ENCODE measurements around the gene CFAP210.

CFAP210 gene, protein sequence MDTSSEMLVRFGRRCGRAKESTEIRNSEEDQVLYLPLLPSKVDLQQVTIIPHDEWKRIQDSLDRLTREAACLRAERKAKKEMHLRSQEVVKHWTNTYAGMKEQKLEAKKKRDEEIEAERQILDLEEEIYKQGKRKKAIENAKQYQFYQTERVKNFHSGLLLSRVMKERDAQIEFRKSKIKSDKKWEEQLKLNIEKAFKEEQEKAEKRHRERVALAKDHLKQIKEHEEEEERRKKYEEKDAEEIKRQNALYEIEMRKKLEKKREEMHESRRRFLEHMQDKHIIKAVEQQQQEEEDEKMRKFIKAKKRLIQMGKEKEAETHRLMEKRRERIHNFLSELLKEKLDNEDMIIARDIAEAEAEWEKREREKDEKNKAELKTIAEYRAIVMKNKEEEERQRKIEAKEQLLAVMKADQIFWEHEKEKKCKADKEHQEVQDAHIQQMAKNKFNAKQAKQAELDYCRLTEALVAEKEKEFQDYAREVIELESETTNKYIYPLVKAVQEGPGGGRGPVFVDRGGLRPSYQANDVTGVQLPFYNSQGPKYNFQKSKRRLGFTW

DNA sequence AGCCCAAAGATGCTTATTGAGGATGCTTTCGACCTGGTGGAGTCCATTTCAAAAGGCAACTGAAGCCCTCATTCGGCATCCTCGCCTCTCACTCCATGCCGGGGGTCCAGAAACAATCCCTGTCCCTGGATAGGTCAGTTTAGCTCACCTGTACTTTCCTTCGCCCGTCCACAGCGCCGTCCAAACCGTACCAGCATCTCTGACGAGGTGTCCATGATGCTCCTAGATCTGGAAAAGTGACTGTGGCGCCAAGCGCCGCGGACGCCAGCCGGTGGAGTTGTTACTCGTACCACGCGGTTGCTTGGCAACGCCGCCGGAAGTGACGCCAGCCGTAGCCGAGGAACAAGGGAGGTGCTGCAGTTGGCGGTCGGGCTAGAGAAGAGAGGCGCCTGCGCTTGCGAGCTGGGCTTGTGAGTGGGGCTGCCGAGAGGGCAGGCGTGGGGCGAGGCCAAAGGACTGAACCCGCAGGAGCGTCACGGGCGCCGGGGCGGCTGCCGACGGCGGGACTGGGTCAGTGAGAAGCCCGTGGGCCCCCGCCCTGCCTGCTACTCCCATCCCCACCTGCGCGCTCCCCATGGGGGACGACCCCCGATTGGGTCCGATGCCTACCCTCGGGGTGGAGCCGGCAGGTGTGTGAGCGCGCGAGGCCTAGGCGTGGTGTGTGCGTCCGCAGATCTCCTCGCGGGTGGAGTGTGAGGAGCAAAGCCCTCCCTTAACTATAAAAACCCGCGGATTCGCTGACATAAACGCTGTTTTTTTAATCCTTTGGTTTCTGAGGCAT is at the start of gene CFAP210, which contains the start of gene PHOSPHO2:
TSS of gene CFAP210 (minus strand) at position 293 of the 781 bp plus-strand sequence. CDS start at position 215, 78 bp downstream.
TSS of gene PHOSPHO2 (plus strand) at position 357 of the 781 bp plus-strand sequence. CDS start 6,503 bp downstream, outside the sequence.
- DNase-seq (ENCODE audit: low spot score) = peak; percentile 98

DNA sequence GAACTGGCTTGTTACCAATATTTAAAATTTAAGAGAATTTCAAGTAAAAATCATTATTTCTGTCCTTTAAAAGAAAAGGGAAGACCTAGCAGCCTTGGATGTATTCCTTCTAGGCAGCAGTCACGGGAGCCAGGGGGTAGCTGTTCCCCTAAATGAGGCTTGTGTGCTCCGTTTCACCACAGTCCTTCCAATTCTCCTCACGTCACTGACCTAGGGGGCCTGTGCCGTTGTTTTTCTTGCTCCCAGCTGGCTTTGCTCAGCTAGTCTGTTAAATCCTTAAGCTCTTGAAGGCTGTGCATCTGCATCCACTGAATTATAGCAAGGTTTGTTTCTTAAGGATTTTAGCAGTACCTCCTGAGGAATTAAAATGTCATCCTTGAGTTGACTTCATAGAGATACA is 49.3 kb upstream of the CFAP210 start:
- no peak for DNase-seq (ENCODE audit: low spot score)

DNA sequence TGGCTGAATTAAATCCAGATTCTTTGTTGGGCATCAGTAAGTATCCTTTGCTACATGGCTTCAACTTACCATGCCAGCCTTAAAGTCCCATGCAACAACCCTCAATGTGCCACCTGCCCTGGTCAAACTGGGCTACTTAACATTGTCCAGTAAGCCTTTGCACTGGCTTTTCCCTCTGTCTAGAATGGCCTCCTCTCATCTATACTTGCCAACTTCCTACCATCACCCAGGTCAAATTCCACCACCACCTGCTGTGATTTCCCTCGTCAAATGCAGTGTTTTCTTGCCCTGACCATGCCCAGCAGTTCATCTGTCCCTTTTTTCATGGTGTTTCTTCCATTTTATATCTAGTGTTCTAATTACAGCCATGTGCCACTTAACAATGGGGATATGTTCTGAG is 45.1 kb upstream of the CFAP210 start:
- no peak for DNase-seq (ENCODE audit: low spot score)

GRCh38 chr2:169738566-169739229 is 44.5 kb upstream of the CFAP210 start:
- no peak for DNase-seq (ENCODE audit: low spot score)

DNA sequence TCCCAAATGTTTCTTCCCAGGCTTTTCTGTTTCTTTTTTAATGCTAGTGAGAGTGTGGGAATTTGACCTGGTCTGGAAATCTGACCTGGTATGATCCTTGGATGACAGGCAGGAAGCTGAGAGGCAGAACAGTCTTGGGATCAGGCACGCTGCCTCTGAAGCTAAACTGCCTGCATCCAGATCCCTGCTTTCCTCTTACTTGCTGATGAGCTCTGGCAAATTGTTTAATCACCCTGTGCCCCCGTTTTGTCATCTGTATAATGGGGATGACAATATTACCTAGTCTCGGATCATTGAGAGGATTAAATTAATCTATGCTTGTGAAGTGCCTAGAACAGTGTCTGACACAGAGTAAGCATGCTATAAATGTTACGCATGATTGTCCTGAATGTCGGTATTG is 42.7 kb upstream of the CFAP210 start:
- no peak for DNase-seq (ENCODE audit: low spot score)

GRCh38 chr2:169735623-169736022 is 41.4 kb upstream of the CFAP210 start:
- no peak for DNase-seq (ENCODE audit: low spot score)

DNA sequence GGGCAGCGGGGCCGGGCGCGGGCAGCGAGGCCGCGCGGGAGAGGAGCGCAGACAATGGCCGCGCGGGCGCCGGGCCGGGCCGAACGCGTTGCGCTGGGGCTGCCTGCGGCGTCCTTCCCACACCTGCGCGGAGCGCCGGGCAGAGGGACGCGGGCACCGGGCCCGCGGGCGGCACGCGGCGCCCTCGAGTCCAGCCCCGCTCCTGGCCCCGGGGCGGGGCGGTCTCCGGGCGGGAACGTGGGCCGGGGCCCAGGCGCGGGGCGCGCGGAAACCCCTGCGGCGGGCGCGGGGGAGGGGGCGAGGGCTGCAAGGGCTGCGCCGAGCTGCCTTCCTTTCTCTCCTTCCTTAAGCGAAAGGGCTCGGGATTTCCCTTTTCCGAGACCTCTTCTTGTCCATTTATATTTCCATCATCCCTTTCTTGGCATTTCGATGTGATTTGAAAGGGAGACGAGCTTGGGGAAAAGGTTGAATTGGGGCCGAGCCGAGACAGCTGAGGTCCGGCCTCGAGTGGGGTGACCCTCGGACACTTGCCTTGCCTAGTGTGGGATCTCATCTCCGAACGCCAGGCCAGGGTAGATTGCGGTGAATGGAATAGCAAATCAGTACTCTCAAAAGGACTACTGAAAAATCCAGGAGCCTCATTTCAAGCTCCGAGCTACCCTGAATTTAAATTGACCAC is 40.1 kb upstream of the CFAP210 start:
- DNase-seq (ENCODE audit: low spot score) = peak; percentile 76

DNA sequence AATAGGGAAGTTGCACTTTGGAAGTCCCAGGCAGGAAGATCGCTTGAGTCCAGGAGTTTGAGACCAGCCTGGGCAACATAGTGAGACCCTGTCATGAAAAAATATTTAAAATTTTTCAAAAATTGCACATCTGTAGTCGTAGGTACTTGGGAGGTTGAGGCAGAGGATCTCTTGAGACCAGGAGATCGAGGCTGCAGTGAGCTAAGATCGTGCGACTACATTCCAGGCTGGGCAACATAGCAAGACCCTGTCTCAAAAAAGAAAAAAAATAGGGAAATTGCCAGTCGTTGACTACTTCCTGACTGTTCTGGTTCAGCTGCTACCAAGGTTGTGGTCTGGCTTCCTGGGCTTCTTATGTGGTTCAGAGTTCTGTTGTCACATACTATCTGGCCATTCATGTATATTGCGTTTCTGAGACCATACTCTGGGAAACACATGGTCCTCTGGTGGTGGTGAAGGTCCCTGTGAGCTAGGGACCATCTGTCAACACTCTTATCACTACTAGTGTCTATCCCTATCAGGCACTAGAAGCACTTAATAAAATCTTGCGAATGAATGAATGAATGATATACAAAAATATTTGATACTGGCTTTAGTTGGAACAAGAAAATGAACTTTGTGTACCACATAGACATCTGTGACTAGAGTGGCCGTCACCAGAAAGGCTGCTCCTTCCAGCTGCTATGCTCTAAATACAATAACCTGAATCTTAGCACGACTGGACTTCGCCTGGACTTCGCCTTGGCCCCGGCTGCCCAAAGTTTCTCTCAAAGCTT is 38.6 kb upstream of the CFAP210 start:
- DNase-seq (ENCODE audit: low spot score) = no peak

DNA sequence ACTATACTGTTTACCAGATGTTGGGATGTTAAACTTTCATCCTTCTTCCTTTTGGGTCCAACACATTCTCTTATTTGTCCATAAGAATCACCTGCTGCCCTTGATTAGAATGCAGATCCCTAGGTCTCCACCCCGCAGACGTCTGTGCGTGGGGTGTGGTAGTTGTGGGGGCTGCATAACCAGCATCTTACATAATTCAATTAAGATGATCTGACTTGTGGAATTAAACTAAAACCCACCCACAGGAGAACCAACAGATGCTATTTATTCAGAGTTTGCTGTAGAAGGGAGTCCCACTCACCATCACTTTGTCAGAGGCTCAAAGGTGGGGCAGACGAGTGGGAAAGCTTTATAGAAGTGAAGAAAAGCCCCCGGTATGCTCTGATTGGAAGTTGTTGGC is 37.9 kb upstream of the CFAP210 start:
- DNase-seq (ENCODE audit: low spot score) = no peak

DNA sequence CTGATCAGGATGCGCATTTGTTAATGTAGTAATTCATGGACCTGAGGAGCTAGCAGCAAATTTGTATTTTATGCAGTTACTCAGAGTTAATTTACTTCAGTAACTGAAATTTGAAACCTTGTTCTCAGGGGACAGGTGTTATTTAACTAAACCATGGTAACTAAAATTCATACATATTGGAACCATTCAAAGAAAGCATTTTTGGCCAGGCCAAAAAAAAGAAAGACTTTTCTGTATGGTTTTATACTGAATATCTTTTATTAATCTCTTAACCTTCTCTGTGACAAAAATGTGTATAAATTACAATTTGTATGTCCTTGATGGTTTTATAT is 35.0 kb upstream of the CFAP210 start:
- DNase-seq (ENCODE audit: low spot score) = no peak

DNA sequence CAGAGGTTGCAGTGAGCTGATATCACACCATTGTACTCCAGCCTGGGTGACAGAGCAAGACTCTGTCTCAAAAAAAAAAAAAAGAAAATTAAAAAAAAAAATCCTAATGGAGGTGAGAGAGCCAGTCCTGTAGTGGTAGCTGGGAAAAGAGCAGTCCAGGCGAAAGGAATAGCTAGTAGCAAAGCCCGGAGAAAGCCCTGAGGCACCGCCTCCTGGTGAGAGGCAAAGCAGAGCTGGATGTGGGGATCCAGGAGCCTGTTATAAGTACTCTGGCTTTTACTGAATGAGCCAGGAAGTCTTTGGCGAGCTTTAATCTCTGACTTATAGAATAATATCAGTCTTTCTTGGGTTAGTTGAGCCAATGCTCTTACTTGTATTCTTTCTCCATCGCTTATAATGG is 32.9 kb upstream of the CFAP210 start:
- DNase-seq (ENCODE audit: low spot score) = no peak

GRCh38 chr2:169721016-169721415 is 26.8 kb upstream of the CFAP210 start:
- no peak for DNase-seq (ENCODE audit: low spot score)

DNA sequence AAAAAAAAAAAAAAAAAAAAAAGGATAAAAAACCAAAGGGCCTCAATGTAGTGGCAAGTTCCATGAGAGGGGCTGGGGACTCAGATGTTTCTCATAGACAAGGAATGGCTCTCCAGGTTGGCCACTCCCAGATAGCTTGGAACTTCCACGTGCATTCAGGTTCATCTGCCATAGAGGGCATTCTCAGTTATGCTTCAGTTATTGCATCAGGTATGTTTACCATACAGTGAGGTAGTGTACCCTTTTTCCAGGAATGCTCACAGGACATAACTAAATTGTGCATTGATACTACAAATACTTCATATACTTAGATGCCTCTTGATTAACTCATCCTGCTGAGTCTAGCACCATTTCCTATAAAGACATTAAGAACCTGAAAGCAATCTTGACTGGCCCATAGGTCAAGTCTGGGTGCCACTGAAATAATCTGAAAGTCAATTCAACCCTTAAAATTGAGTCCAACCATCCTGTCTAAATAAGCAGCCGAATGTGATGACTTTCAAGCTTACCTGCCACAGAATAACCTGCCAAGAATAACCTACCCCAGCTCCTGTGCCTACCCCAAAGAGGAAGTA is 24.8 kb upstream of the CFAP210 start:
- DNase-seq (ENCODE audit: low spot score) = no peak

DNA sequence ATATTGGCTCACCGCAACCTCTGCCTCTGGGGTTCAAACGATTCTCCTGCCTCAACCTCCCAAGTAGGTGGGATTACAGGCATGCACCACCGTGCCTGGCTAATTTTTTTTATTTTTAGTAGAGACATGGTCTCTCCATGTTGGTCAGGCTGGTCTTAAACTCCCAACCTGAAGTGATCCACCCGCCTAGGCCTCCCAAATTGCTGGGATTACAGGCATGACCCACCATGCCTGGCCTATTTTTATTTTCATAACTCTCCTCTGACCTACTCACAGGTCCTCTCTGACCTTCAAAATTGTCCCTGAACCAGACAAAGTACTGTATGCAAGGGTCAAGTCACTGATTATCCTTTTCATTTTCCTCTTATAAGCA is 23.5 kb upstream of the CFAP210 start:
- DNase-seq (ENCODE audit: low spot score) = no peak

DNA sequence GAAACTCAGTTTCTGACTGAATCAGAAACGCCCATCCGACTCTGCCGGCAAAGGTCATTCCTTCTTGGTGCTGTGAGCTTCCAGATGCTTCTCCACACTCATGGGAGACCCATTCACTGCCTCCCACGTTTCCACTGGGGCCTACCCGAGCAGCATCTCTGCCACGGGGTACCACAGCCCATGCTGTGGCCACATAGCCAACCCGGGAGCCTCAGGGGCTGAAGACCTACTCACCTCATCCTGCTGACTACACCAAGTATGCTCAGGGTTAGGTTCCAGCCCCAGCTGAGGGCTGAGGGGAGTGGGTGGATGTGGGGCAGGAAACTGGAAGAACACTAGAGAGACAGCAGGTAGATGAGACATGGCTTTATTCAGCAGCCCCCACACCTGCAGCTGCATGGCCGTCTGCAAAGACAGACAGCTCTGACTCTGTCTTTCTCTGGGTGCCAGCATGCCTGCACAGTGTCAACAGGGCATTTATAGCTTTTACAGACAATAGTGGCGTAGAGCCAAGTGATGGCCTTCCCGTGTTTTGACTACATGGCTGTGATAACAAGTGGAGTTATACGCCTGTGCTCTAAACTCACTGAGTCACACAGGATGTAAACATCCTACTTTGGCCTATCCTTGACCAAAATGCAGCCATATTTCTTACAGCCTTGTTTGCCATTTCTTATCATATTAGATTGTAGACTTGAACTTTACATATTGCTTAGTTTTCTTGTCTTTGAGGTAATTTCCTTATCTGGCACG is 22.9 kb upstream of the CFAP210 start:
- no peak for DNase-seq (ENCODE audit: low spot score)

- DNase-seq (ENCODE audit: low spot score) = no peak
Observed at GRCh38 chr2:169716238-169716886, 22.2 kb upstream of the CFAP210 start.

DNA sequence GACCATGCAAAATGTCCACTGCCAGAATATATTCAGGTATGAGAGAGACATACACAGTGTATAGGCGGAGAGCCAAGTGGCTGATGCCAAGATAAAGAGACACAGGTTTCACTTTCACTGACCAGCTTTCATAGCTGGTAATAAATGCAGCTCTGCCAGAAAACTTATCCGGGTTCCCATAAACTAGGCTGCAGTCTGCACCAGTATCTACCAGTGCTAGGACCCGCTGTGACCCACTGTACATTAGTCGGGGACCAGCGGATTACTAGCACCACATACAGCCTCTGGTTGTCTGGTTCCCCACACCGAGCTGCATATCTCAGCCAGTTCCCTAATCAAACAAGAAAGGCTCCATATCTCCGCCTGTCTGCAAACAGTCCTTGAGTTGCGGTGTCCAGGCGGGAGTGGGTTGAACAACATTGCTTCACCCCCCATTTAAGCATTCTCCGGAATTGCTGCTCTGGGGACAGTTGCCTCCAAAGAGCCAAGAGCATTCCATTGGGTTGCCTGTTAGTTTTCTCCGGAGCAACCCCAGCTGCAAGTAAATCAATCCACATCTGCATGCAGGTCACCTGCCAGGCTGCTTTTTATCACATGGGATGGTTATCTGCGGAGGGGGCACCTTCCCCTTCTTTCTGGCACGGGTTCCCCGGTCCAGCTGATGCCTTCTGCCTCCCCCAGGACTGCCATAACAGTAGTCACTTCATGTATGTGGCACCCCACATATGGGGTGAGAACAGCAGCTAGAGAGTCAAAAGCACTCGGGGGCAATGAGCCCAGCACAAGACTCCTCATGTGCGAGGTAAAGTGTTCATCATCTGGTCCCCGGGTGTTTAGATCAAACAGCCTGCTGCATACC is 21.4 kb upstream of the CFAP210 start:
- no peak for DNase-seq (ENCODE audit: low spot score)

DNA sequence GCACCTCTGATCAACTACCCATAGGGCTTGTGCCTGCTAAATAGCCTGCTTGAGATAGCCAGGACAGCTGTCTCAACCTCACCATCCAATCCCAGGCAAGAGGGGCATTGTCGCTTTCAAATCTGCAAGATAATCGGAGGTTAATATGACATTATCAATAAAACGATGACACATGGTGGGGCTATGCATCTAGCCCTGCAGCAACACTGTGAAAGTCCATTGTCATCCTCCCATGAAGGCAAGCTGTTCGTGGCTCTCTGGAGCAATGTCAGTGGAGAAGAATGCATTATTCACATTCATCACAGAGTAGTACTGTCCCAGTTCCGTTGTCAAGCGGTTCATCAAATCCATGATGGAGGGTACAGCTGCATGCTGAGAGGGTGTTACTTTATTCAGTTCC is 20.5 kb upstream of the CFAP210 start:
- no peak for DNase-seq (ENCODE audit: low spot score)

- DNase-seq (ENCODE audit: low spot score) = no peak
Observed at GRCh38 chr2:169713331-169713730, 19.1 kb upstream of the CFAP210 start.

Data from ecto neural progenitor cell (in vitro differentiated cells).